ENCODE results near the gene RFXANK.
"Not testable (repeated sequence)": the region's sequence is repeated elsewhere in the genome, so short reads cannot be mapped to it uniquely, and the experiment has no call there.

Gene RFXANK

DNA sequence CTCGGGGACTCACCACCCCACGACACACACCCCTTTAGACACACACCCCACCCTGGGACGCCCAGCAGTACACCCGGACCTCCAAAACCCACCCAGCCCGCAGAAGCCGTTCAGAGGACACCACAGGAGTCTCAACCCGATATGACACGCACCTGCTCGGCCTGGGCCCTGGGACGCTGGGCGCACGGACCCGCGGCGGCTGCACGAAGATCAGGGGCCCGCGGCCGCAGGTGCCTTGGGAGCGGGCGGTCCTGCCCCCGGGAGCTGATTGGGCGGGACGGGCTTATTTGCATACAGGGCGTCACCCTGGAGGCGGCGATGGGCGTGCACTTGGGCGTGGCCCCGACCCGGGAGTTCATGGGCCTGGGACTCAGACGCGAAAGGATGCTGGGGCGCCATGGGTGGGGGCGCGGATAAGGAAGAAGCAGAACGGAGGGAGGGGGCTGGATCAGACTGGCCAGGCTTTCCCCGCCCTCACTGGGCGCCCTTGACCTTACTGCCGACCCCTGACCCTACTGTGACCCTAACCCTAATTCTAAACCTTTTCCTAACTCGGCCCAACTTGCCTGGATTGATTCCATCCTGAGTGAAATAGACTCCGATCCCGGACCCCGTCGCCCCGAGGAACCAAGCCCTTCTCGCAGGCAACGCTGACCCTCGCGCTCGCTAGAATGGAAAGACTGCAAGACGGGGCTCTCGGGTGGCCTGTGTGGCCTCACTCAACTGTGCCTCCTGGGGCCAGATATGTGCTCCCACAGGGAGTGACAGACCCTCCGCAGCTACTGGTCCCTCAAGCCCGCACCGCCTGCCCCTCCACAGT is 21.8 kb upstream of the RFXANK start, which contains the start of gene MEF2B:
Gene MEF2B (minus strand): TSS at position 211 of the 820 bp plus-strand sequence. CDS start 19,528 bp downstream, outside the sequence.
- DNase-seq: peak; percentile 96

DNA sequence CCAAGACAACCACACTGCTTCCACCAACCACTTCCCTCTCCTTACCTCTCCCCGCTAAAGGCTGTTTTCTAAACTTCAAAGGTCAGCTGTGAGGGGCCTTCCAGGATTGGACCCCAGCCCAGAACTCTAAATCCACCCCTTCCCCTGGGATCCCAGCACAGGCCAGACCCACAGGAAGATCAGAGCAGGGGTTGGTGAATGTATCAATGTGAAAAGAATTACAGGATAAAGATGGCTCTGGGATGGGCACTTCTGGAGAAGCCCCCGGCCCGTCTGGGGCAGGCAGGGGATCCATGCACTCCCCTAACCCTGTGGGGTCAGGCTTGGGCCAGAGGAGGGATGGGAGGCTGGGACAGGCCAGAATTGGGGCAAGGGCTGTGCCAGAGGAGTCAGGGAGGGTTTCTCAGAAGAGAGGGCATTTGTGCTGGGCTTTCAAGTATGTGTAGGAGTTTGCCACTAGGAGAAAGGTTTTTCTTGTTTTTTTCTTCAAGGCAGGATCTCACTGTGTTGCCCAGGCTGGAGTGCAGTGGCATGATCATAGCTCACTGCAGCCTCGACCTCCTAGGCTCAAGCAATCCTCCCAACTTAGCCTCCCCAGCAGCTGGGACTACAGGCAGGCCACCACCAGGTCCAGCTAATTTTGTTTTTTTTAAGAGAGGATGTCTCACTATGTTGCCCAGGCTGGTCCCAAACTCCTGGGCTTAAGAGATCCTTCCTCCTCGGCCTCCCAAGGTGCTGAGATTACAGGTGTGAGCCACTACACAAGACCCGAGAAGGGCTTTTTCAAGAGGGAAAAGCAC is 21.0 kb upstream of the RFXANK start:
- no peak for DNase-seq

DNA sequence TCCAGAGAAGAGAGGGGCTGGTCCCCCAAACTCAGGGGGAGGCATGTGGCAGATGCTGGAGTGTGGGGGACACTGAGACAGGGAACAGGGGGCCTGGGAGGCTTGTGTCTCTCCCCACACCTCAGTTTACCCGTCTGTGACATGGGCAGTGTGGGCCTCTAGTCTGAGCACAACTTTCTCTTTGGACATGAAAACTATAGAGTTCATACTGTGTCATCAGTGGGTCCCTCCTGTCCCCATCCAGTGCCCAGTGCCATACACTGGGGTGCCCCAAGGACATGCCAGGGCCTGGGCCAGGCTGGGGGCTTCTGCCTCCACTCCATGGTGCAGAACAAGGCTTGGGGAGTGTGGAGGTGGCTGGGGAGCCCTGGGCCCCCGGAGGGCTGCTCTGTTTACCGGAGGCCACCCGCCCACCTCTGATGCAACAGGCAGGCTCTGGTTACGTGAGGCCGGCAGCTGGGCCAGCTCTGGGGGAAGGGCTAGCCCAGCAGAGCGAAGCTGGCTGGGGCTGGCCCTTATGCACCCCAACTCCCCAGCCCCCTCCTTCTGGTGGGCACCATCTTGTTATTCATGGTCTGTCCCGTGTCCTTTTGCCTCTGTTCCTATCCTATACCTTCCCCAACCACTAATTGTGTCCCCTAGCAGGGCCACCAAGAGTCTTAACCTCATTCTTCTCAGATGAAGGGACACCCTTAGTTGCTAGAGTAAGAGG is 20.1 kb upstream of the RFXANK start:
- DNase-seq: peak; percentile 37

DNA sequence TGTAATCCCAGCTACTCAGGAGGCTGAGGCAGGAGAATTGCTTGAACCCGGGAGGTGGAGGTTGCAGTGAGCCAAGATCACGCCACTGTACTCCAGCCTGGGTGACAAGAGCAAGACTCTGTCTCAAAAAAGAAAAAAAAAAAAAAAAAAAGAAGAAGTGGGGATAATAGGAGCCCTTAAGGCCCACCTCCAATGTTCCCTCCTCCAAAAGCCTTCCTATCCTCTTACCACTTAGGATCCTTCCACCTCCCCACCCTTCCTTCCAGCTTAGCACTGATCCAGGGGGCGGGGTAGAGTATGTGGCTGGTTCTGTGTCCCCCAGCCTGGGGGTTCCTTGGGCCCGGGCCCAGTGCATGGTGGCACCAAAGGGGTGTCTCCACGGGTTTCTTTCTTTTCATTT is 18.8 kb upstream of the RFXANK start:
- not testable (repeated sequence) for DNase-seq

DNA sequence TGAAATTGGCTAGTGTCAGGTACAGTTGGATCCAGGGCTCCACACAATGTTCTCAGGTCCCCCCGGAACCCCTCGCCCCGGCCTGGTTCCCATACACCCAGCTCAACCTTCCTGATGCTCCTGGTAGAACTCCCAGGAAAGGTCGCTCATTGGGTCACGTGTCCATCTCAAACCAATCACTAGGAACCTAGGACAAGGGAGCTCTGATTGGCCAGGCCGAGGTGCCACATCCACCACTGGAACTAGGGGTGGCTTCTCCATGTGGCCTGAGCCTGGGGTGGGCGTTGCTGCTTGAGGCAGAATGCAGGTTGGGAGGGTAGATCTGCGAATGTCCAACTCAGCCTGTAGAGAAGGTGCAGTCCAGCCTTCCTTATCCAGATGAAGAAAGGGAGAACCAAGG is 15.1 kb upstream of the RFXANK start:
- DNase-seq: no peak

DNA sequence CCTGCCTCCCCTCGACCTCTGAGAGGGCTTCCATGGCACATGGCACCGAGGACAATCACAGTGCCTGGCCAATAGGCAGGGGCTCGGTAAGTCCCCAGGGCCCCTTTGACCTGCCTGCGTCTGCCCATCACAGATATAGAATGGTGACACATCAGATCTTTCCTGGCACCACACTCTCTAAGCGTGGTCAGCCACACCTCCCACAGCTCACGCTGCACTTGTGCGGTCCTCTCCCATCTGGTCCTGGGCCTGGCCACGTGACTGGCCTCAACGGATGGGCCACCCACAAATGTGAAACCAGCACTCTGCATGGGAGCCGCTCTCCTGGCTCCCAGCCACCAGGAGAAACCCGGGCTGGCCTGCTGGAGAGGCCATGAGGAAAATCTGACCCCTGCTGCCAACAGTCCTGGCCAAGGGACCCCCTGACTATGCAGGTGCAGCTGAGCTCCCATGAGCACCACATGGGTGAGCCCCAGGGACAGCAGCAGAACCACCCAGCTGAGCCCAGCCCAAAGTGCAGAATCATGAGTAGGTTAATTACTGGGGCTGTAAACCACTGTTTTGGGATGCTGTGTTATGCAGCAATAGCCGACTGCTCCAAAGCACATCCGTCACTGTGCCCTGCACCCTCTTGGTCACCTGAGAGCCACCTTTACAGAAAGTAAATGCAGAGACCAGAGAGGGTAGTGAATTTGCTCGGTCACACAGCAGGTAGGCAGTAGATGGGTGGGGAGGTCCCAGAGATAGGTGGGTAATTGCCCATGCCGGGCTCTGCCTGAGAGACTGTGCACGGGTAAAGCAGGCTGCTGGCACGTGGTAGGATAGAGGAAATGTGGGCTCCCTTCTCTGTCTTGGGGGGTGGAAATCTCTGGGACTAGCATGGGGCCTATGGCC is 12.3 kb upstream of the RFXANK start:
- DNase-seq: no peak

DNA sequence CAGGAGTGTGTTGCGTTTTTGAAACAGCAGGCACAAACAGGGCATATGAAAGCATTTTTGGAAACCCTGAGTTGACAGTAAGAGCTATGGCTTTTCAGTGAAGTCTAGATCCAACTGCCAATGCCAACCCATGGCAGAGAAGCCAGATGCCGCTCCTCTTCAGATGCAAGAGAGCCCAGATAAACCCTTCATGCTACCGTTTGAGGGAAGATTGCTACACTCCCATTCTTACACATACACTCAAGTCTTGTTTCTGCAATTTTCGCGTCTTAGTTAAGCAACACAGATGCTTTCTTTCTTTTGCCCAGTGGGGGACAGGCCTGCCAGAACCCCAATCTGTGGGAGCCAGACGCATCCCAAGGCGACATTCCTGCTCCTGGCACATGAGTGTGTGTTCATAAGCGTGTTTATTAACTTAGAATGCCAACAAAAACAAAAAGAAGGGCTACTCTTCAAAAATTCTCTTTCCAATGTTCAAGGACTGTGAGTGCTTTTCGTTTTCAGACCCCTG is 10.5 kb upstream of the RFXANK start:
- no peak for DNase-seq

DNA sequence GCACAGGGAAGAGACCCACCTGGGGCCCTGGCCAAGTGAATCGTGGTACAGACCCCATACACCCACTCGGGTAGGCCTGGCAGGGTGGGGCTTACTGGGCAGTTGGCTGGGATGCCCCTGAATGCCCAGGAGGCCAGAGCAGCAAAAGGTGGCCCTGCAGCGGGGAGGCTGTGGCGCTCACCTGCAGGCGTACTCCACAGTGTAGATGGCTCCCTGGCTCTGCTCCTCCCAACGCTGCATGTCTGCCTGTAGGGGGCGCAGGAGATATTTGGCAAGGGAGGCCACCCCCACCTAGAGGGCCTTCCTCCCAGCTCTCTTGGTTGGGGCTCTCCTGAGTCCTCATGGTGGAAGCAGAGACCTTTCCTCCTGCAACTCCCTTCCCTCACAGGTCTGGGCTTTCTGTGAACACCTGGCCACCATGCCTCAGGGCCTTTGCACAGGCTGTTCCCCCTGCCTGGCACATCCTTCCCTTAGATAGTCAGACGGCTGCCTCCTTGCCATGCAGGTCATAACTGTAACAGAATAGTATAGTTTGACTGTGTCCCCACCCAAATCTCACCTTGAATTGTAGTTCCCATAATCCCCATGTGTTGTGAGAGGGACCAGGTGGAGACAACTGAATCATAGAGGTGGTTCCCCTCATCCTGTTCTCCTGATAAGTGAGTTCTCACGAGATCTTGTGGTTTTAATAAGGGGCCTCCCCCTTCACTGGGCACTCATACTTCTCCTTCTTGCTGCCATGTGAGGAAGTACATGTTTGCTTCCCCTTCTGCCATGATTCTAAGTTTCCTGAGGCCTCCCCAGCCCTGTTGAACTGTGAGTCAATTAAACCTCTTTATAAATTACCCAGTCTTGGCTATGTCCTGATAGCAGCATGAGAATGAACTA is 6.0 kb upstream of the RFXANK start:
- DNase-seq: peak; percentile 85

DNA sequence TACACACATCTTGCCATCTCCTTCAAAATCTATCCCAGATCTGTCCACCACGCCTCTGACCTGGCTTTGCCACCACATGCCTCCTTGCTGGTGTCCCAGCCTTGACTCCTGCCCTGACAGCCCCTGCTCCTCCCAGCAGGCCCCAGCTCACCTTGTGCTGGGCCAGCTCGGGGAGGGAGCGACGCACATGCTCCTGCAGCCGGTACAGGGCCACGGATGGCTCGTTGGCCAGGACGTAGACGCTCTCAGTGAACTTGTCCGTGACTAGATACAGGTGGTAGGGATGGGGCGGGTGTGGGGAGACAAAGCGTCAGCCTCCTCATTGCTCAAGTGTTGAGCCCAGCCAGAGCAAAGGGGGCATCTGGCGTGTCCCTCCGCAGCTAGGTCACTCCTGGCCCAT is 5.3 kb upstream of the RFXANK start:
- DNase-seq: no peak

DNA sequence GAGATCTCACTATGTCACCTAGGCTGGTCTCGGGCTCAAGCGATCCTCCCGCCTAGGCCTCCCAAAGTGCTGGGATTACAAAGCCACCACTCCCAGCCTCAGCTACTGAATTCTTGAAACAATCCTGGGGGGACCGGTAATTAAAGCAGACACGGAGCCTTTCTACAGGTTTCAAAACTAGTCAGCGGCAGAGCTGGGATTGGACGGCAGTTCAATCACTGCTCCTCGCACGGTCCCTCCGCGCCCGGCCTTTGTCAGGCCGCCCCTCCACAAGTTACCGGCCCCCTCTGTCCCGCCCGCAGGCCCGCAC is 335 bp upstream of the RFXANK start:
- no peak for DNase-seq

DNA sequence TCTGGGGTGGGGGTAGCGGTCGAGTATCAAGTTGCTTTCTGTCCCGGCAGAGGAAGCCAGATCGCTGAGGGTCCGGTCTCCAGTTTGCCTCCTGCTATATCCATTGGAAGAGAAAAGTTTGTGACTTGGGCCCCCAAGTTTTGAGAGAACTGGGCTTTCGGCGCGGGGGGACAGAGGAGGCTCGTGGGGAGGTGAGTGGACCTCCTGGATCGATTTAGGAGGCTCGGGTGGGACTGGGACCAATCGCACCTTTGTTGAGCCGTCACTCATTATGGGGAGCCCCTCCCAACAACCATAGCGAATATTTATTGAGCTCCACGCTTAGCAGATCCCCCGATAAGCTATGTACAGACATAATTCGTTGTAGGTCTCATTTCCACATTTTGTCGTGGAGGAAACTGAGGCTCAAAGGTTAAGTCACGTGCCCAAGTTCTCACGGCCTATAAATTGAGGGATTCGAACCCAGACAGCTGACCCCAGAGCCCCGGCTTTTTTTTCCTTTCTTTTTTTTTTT is 909 bp downstream of the RFXANK start:
- DNase-seq: no peak

DNA sequence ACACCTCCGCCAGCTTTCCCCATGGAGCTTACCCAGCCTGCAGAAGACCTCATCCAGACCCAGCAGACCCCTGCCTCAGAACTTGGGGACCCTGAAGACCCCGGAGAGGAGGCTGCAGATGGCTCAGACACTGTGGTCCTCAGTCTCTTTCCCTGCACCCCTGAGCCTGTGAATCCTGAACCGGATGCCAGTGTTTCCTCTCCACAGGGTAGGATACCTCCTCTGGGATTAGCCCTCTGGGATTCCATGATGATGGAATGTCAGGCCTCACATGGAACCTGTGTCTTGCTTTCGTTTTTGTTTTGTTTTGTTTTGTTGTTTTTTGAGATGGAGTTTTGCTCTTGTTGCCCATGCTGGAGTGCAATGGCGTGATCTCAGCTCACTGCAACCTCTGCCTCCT is 1.9 kb downstream of the RFXANK start:
- no peak for DNase-seq

DNA sequence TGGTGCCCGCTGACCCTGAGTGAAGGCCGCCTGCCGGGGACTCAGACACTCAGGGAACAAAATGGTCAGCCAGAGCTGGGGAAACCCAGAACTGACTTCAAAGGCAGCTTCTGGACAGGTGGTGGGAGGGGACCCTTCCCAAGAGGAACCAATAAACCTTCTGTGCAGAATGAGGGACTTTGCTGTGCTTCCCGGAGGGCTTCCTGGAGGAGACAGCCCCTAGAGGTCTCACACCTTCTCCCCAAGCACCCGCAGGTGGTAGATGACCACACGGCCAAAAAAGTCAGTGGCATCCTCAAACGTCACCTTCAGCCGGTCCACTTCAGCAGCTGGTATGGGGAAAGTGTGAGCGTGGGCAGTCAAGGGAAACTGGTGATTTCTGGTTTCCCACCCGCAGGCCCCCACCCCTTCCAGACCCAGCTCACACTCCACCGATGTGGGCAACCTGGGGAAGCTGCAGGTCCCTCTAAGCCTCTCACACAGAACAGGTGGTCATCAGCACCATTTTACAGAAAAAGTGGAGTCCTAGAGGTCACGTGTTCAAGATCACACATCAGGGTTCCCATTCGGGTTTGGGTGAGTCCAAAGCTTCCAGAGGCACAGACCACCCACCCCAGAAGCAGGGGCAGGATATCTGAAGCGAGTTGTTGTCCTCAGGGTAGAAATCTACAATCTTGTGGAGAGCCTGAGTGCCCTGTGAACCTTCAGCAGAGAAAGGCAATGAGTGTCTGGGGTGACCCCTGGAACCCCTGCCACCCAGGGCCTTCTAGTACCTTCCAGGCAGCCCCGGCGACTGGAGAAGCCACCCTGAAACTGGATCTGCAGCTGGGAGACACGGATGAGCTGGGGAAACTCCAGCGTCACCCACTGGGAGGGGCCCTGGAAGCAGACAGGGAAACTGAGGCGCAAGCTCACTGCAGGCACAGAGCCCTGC is 9.9 kb downstream of the RFXANK start:
- no peak for DNase-seq

DNA sequence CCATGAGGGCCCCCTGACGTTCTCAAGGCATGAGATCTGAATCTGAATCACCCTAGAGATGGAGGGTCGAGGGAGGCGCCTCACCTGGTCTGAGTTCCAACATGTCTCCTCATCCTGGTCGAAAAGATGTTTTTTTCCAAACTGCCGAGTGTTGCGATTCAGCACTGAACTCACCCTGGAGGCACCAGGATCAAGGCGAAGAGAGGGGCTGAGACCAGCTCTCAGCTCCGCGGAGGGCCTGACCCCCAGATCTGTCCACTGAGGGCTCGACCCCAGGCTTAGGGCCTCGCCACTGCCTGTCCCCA is 10.6 kb downstream of the RFXANK start:
- DNase-seq: peak; percentile 54

DNA sequence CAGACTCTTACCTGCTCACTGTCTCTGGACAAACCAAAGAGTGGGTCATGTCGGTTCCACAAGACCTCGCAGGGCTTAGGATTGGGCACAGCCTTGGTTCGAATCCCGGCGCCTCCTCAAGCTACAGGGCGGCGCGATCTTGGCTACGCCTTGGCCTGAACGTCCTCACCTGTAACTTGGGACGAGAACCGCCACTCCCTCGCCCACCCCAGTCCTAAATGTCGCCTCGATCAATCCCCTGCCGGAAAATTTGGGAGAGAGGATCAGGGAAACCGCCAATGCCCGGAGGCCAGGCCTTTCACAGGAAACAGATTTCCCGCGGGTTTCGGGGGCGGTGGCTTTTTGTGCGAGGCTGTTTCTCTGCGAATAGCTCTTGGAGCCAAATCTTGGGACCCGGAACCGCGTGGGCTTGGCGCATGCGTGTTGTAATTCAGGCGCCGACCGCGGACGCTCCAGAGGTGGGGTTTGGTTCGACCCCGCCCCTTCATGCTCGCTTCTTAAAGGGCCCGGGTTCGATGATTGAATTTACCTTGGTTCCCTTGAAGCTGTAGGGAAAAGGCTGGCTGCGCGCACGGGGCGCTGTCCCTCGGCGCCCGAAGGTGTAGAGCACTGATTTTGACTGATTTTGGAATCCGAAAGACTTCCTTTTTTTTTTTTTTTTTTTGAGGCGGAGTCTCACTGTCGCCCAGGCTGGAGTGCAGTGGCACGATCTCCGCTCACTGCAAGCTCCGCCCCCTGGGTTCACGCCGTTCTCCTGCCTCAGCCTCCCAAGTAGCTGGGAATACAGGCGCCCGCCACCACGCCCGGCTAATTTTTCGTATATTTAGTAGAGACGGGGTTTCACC is 11.2 kb downstream of the RFXANK start, which contains the start of gene NR2C2AP:
Gene NR2C2AP (minus strand): TSS at position 403 of the 845 bp plus-strand sequence. CDS start 354 bp downstream, at position 49.
- DNase-seq: peak; percentile 97

DNA sequence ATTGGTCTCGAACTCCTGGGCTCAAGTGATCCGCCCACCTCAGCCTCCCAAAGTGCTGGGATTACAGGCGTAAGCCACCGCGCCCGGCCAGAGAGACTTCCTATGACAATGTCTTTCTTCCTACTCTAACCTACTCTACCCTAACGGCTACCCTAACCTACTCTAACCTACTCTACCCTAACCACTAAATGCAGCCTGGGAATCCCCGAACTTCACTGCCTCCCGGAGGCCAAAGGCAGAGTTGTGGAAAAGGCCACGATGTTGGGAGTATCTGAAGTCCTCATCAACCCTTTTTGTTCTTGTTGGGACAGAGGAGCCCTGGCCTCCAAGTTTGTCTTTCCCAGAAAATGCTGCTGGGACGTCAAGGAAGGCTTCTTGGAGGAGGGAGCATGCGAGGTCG is 12.1 kb downstream of the RFXANK start:
- DNase-seq: no peak

DNA sequence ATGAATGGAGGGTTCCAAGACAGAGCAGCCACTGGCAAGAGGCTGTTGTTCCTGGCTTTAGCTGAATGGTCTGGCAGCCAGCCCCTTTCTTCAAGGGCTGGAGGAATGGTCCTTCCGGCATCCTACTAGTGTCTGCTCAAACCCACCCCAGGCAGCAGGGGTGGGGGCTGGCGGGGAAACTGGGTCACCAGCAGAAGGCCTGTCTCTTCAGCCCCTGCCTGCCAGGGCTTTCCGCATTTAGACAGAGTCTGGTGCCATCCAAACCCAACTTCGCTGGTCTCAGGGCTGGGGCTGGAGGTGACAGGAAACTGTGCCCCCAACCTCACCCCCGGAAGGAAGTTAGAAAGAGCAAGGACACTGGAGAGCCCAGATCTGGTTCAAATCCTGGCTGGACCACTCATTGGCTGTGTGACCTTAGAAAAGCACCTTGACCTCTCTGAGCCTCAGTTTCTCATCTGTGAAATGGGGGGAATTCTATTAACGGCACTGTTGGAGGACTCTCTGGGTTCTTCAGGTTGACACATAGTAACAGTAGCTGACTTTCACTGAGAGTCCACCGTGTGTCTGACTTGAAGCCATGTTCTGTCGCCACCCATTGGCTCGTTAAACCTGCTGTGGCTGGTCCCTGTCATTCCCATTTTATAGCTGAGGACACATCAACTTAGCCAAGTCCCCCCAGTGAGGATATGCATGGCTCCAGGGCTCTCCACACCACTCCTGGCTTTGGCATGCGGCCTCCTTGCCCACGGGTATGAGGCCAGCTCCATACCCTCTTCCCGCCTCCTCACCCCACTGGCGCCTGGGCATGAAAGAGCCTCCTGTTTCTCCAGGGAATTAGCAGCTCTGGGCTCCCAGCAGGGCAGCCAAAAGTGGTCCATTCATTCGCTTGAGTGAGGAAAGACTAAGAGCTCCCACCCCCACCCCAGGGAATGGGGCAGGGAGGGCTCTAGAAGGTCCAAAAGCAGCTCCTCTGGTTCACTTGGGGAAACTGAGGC is 13.7 kb downstream of the RFXANK start:
- DNase-seq: peak; percentile 37

DNA sequence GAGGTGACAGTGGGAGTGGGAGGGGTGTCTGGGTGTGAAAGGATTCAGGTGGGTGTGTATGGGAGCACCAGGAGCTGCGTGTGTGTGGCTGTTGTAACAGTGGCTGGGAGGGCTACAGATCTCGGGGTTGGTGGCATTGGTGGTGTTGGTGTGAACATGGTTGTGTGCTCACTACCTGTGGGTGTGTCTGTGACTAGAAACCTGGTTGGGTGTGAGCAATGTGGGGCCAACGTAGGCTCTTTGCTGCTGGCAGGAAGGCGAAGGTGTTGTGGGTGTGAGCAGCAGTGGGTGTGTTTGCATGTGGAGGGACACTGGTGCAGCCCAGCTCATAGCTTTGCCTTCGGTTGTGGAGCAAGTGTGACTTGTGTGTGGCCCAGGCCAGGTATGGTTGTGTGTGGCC is 14.9 kb downstream of the RFXANK start:
- DNase-seq: no peak
